Activated CD4-positive, alpha-beta T cell treated with anti-CD3 and anti-CD28 coated beads for 4 hours (primary cell): ENCODE measurements around the gene ARVCF.
"Not testable (repeated sequence)": the region's sequence is repeated elsewhere in the genome, so short reads cannot be mapped to it uniquely, and the experiment has no call there.

Experiments
- DNase-seq, 2 donors: peaks; one replicate each; pipeline ENCODE4 v3.0.0-alpha.2; 2020

ARVCF gene

GRCh38 chr22:19931514-19931913, 85.1 kb downstream of the ARVCF start:
- no peak for DNase-seq

- DNase-seq, result no peak
Measured at GRCh38 chr22:19930551-19931486, 85.8 kb downstream of the ARVCF start.

DNA sequence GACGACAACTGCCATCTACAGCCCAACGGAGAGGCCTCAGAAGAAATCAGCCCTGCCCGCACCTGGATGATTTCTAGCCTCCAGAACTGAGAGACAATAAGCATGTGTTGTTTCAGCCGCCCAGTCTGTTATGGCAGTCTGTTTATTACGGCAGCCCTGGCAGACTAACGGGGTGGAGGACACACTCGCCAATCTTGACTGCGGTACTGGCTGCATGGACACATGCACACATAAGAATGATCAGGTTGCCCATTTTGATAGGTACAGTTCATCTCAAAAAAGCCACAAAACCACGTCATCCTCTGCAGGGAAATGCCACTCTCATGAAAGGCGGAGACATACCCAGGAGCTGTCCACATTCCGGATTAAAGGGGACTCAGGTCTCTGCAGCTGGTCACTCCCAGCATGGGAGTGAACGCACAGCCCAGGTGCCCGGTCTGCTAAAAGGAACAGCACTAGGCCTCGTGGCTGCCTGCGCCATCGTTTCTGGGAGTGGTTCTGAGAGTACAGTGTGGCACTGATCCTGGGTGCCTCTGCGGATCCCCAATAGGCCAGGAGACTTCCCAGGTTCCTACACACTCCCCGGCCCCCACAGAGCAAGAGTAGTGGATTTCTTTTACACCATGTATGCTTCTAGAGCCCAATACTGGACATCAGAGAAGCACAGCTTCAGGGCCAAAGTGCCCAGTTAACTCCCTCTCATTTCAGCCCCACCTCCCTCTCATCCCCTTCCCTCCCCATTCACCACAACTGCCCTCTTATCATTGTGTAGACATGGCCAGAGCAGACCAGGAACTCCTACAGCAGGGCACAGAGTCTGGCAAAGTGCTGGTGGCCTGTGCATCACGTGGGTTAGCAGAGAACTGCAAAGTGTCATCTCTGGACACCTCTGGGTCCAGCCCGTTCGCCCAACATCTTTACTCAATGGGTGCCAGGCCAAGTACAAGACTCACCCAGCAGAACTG, 86.8 kb downstream of the ARVCF start:
- DNase-seq, result no peak

GRCh38 chr22:19928207-19928606, 88.4 kb downstream of the ARVCF start:
- DNase-seq, result no peak

- DNase-seq, result no peak
Measured at GRCh38 chr22:19927696-19928095, 88.9 kb downstream of the ARVCF start.

- DNase-seq, result not testable (repeated sequence)
Measured at GRCh38 chr22:19926028-19926427, 90.6 kb downstream of the ARVCF start.

DNA sequence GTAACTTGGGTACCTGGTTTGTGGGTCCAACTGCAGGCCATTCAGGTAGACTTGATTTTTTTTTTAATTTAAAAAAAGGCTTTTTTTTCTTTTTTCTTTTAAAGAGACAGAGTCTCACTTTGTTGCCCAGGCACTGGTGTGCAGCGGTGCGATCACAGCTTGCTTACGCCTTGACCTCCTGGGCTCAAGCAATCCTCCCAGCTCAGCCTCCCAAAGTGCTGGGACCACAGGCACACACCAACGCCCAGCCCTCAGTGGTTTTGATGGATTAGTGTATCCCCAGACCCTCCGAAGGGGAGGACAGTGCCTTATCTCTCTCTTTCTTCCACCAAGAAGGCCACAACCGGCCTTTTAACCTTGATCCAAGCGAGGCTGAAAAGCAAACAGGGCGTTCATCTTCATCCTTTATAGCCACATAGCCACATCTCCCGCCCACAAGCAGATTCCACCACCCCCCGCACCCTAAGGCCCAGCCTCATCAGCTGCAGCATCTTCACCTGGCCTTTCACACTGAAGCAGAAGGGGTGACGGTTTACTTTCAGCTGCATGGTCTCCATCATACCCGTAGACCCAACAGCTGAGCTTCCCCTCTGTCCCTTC, 92.6 kb downstream of the ARVCF start:
- no peak for DNase-seq

DNA sequence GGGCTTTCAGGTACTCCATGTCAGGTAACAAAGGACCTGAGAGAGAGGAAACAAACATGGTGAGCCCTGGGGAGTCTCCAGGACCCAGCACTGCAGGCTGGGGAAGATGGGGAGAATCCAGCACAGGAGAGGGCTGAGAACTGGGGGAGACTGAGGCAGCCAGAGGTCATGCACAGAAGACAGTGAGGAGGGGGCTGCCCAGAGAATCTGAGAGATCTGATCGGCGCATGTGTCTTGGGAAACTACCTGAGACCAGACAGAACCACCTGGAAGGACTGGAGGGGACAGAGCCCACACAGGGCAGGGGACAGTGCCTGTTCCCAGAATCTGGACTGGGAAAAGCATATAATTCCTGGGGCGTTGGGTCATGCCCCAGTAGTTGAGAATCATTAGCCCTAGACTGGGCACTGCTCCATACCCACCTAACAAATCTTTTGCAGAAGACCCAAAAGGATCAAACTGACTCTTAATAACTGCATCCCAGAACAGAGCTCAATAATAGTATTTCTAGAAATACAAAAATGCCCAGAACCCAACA, 95.0 kb downstream of the ARVCF start:
- no peak for DNase-seq
